Putamen (tissue), 1 donor: ENCODE results near the gene NUP42.

Experiments used
- DNase-seq: peaks from one replicate; pipeline ENCODE4 v3.0.0-alpha.2; 2016; ENCODE audit warnings: low spot score

NUP42 gene

GRCh38 chr7:23235813-23236221, 54.0 kb downstream of the NUP42 start:
- DNase-seq = no peak

GRCh38 chr7:23237000-23237399, 55.2 kb downstream of the NUP42 start:
- no peak for DNase-seq

- DNase-seq = no peak
These were observed 57.3 kb downstream of the NUP42 start for GRCh38 chr7:23238983-23239652.

GRCh38 chr7:23239698-23240097, 57.9 kb downstream of the NUP42 start:
- no peak for DNase-seq

GRCh38 chr7:23242321-23242720, 60.5 kb downstream of the NUP42 start:
- DNase-seq = no peak

- no peak for DNase-seq
These were observed 61.1 kb downstream of the NUP42 start for GRCh38 chr7:23242935-23243334.

- DNase-seq = no peak
These were observed 64.7 kb downstream of the NUP42 start, which contains the start of gene GPNMB for GRCh38 chr7:23246555-23246954. Gene GPNMB (plus strand): TSS chr7:23246775. CDS start chr7:23246858, 83 bp downstream.

- no peak for DNase-seq
These were observed 65.3 kb downstream of the NUP42 start for GRCh38 chr7:23247046-23247602.

- peak; percentile 28 for DNase-seq
These were observed 65.9 kb downstream of the NUP42 start for GRCh38 chr7:23247603-23248335.

GRCh38 chr7:23249486-23249885, 67.6 kb downstream of the NUP42 start:
- DNase-seq = no peak
